ENCODE data around the gene CROT. TPM values are rescaled to one million over a fixed set of nuclear protein-coding genes. Genes with fewer than 3 reads are reported as not detected.

The CROT gene
- total RNA-seq, 1 experiment from 2014 or later: 4.0 TPM

DNA sequence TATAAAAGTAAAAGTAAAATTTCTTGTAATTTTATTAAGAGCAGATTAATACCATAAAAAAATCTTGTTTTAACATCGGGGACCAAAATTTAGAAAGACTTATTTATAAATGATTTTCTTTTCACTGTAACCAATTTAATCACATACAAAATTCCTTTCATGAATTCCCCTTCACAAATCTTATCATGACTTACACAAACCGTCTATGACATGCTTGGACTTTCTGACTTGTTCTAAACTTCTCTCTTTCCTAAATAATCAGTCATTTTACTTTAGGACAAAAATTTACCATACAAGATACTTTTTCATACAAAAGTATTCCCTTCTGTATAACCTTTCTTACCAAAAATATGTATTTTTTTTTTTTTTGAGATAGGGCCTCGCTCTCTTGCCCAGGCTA, 9.3 kb downstream of the CROT start:
- CTCF ChIA-PET: no interaction called here
- no peak overlapping the region for H3K4me3 Mint-ChIP-seq
- no peaks in the 10 kb centered on the region; the same call in 1 of the 2 replicates for H3K27me3 Mint-ChIP-seq (ENCODE audit: low read depth)
- POLR2A ChIA-PET: interaction anchor here (1.2 kb wide), 1 partner anchor 9 kb away, joined by 3 read pairs; the partner anchor contains the start of gene CROT
- DNase-seq (ENCODE audit: low spot score) (no peak), ATAC-seq (no peak)
- peaks cover 84% of the 10 kb centered on the region for H3K36me3 Mint-ChIP-seq
- peaks cover 70% of the 10 kb centered on the region for H3K9me3 Mint-ChIP-seq
- TF ChIP-seq SMAD4 (CRISPR knock-in tag; IDR thresholded peaks at IDR 0.05): no peak
- no peak for TF ChIP-seq MLX (CRISPR knock-in tag; IDR thresholded peaks at IDR 0.05)
- no peak for TF ChIP-seq ZNF416 (CRISPR knock-in tag; IDR thresholded peaks at IDR 0.05)
- TF ChIP-seq ZNF425 (CRISPR knock-in tag; conservative IDR thresholded peaks at IDR 0.05): no peak
- no peak for TF ChIP-seq NFATC4 (CRISPR knock-in tag; IDR thresholded peaks at IDR 0.05)
- TF ChIP-seq NFE2L1 (CRISPR knock-in tag; IDR thresholded peaks at IDR 0.05): no peak
- TF ChIP-seq ZBTB21 (CRISPR knock-in tag; IDR thresholded peaks at IDR 0.05; ENCODE audit: borderline replicate concordance): no peak
- no peak for TF ChIP-seq FOXK1 (CRISPR knock-in tag; IDR thresholded peaks at IDR 0.05)
- TF ChIP-seq, protein P1, sequence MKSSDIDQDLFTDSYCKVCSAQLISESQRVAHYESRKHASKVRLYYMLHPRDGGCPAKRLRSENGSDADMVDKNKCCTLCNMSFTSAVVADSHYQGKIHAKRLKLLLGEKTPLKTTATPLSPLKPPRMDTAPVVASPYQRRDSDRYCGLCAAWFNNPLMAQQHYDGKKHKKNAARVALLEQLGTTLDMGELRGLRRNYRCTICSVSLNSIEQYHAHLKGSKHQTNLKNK (CRISPR knock-in tag; IDR thresholded peaks at IDR 0.05): no peak
- TF ChIP-seq RELA (CRISPR knock-in tag; IDR thresholded peaks at IDR 0.05; ENCODE audit: borderline replicate concordance): no peak
- no peak for TF ChIP-seq ETV6 (CRISPR knock-in tag; IDR thresholded peaks at IDR 0.05)
- TF ChIP-seq PRRX2 (CRISPR knock-in tag; IDR thresholded peaks at IDR 0.05): no peak
- no peak for TF ChIP-seq HMGXB4 (CRISPR knock-in tag; IDR thresholded peaks at IDR 0.05)
- TF ChIP-seq, protein P2, sequence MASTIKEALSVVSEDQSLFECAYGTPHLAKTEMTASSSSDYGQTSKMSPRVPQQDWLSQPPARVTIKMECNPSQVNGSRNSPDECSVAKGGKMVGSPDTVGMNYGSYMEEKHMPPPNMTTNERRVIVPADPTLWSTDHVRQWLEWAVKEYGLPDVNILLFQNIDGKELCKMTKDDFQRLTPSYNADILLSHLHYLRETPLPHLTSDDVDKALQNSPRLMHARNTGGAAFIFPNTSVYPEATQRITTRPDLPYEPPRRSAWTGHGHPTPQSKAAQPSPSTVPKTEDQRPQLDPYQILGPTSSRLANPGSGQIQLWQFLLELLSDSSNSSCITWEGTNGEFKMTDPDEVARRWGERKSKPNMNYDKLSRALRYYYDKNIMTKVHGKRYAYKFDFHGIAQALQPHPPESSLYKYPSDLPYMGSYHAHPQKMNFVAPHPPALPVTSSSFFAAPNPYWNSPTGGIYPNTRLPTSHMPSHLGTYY (CRISPR knock-in tag; IDR thresholded peaks at IDR 0.05): no peak
- TF ChIP-seq GABPB1 (CRISPR knock-in tag; IDR thresholded peaks at IDR 0.05): no peak
- TF ChIP-seq, protein P3, sequence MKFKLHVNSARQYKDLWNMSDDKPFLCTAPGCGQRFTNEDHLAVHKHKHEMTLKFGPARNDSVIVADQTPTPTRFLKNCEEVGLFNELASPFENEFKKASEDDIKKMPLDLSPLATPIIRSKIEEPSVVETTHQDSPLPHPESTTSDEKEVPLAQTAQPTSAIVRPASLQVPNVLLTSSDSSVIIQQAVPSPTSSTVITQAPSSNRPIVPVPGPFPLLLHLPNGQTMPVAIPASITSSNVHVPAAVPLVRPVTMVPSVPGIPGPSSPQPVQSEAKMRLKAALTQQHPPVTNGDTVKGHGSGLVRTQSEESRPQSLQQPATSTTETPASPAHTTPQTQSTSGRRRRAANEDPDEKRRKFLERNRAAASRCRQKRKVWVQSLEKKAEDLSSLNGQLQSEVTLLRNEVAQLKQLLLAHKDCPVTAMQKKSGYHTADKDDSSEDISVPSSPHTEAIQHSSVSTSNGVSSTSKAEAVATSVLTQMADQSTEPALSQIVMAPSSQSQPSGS (CRISPR knock-in tag; IDR thresholded peaks at IDR 0.05; ENCODE audit: borderline replicate concordance, low read depth): no peak
- peaks cover 3% of the 10 kb centered on the region for H3K4me1 Mint-ChIP-seq
- no peak overlapping the region for H3K27ac Mint-ChIP-seq

DNA sequence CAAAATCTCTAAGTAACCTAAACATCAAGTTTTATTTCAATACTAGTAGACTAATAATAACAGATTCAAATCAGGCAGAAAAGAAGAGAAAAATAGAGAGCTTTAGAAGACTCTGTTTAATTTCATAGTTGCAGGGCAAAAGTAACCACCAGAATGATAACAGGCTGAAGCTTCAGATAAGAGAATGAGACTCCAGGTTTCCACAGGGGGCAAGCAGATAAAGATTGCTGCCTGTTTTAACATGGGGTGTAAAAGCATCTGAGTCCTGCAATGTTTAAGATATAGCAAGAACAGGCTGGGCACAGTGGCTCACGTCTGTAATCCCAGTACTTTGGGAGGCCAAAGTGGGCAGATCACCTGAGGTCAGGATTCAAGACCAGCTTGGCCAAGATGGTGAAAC, 11.0 kb downstream of the CROT start:
- H3K27me3 Mint-ChIP-seq (ENCODE audit: low read depth): no peaks in the 10 kb centered on the region; the same call in 1 of the 2 replicates
- no peak overlapping the region for H3K4me3 Mint-ChIP-seq
- H3K9me3 Mint-ChIP-seq: peaks cover 61% of the 10 kb centered on the region
- ChIA-PET CTCF (no interaction called here), POLR2A (no interaction called here)
- peaks cover 73% of the 10 kb centered on the region for H3K36me3 Mint-ChIP-seq
- DNase-seq (ENCODE audit: low spot score) (no peak), ATAC-seq (no peak)
- H3K4me1 Mint-ChIP-seq: peaks cover 3% of the 10 kb centered on the region
- no peak overlapping the region for H3K27ac Mint-ChIP-seq
- TF ChIP-seq, protein P4, sequence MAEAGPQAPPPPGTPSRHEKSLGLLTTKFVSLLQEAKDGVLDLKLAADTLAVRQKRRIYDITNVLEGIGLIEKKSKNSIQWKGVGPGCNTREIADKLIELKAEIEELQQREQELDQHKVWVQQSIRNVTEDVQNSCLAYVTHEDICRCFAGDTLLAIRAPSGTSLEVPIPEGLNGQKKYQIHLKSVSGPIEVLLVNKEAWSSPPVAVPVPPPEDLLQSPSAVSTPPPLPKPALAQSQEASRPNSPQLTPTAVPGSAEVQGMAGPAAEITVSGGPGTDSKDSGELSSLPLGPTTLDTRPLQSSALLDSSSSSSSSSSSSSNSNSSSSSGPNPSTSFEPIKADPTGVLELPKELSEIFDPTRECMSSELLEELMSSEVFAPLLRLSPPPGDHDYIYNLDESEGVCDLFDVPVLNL (CRISPR knock-in tag; IDR thresholded peaks at IDR 0.05; ENCODE audit: borderline replicate concordance, low read depth): no peak
- no peak for TF ChIP-seq CTCF (IDR thresholded peaks at IDR 0.05)

Measured in WTC11 (cell line).